Activated CD4-positive, alpha-beta T cell treated with anti-CD3 and anti-CD28 coated beads, Interleukin-2, Interleukin-6, amounts not matched to agents 100 ng/mL and 50 ng/mL, durations not matched to agents 16 hours and 8 hours (primary cell): Measurements from ENCODE around the gene GATA3.

Experiments used
- DNase-seq: peaks from one replicate; pipeline ENCODE4 v3.0.0-alpha.2; 2020

Gene GATA3

GRCh38 chr10:8105932-8106331 lies 51.4 kb downstream of the GATA3 start:
- DNase-seq = no peak

GRCh38 chr10:8112230-8112905 lies 57.9 kb downstream of the GATA3 start:
- no peak for DNase-seq

- no peak for DNase-seq
These were observed 58.5 kb downstream of the GATA3 start for GRCh38 chr10:8112942-8113442.

GRCh38 chr10:8113616-8114015 lies 59.1 kb downstream of the GATA3 start:
- no peak for DNase-seq

- no peak for DNase-seq
These were observed 60.5 kb downstream of the GATA3 start for GRCh38 chr10:8114741-8115617.

GRCh38 chr10:8115618-8115980 lies 61.1 kb downstream of the GATA3 start:
- no peak for DNase-seq

- no peak for DNase-seq
These were observed 62.0 kb downstream of the GATA3 start for GRCh38 chr10:8116474-8116873.

- no peak for DNase-seq
These were observed 62.5 kb downstream of the GATA3 start for GRCh38 chr10:8116926-8117493.

GRCh38 chr10:8121201-8121890 lies 66.9 kb downstream of the GATA3 start:
- DNase-seq = no peak

GRCh38 chr10:8122611-8123369 lies 68.3 kb downstream of the GATA3 start:
- DNase-seq = no peak

GRCh38 chr10:8124436-8124835 lies 69.9 kb downstream of the GATA3 start:
- no peak for DNase-seq
